Measurements from ENCODE around the gene INSYN2B. TPM values are rescaled to one million over a fixed set of nuclear protein-coding genes. Genes with fewer than 3 reads are reported as not detected.
"Not testable (repeated sequence)": the region's sequence is repeated elsewhere in the genome, so short reads cannot be mapped to it uniquely, and the experiment has no call there.

INSYN2B gene
- total and polyA plus RNA-seq, 2 donors = 0.05 to 0.26 TPM

DNA sequence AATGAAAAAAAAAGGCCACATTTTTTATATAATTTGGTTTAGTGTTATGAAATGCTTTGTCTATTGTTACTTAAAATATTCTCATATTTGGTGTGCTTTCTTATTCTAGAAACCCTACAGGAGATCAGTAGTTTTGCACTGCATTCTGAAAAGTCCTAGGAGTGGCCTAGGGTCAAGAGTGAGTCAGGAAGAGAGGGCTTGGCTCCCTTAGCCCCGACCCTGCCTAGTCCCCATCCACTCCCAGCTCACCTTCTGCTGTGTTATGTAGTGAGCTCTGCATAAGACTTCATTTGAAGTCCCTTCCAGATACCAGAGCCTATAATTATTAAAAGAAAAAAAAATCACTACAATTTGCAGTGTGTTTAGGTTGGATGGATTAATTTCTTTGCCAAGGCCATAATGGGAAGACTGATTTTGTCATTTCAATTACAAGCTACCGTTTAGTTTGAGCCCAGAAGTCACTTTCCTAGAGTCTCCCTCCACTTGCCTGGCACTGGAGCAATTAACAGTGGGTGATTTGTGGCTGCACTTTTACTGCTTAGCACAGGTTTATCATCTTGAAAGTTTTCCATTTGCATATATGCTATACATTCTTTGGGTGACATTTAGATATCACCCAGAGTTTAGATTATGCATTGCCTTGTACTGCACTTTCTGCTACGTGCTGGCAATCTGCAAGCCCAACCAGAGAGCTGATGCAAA lies 143.3 kb downstream of the INSYN2B start:
- Histone ChIP-seq H3K4me3 (ENCODE audit: low read depth, low read length) (no peak overlapping the region), H3K36me3 (ENCODE audit: insufficient read depth) (no peaks in the 10 kb centered on the region), H3K27ac (ENCODE audit: low read depth) (no peak overlapping the region), H3K4me1 (ENCODE audit: insufficient read depth) (no peaks in the 10 kb centered on the region)
- DNase-seq (ENCODE audit: extremely low spot score) = no peak
- 44% methylated on average over 3 of the region's 3 CpGs for WGBS

DNA sequence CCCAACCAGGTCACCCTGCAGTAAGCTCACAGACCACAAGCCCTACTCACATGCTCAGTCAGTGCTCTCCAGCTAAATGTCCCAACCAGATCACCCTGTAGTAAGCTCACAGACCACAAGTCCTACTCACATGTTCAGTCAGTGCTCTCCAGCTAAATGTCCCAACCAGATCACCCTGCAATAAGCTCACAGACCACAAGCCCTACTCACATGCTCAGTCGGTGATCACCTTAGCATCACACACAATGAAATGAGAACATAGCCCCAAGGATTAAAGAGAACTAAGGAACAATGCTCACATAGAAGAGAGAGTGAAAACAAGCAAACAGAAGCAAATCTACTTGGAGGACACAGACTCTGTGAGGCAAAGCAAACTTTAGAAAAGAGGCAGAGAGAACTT lies 145.8 kb downstream of the INSYN2B start:
- not testable (repeated sequence) for H3K4me3 ChIP-seq (ENCODE audit: low read depth, low read length); DNase-seq (ENCODE audit: extremely low spot score); H3K36me3 ChIP-seq (ENCODE audit: insufficient read depth); H3K4me1 ChIP-seq (ENCODE audit: insufficient read depth); H3K27ac ChIP-seq (ENCODE audit: low read depth)
- 85% methylated on average over 1 of the region's 1 CpG for WGBS

GRCh38 chr5:169833681-169834292 lies 146.5 kb downstream of the INSYN2B start:
- WGBS = 95% methylated on average over 2 of the region's 2 CpGs
- H3K4me3 ChIP-seq (ENCODE audit: low read depth, low read length); H3K36me3 ChIP-seq (ENCODE audit: insufficient read depth); DNase-seq (ENCODE audit: extremely low spot score); H3K4me1 ChIP-seq (ENCODE audit: insufficient read depth); H3K27ac ChIP-seq (ENCODE audit: low read depth): not testable (repeated sequence)

GRCh38 chr5:169832845-169833244 lies 147.4 kb downstream of the INSYN2B start:
- no peak for DNase-seq (ENCODE audit: extremely low spot score)
- Histone ChIP-seq H3K4me1 (ENCODE audit: insufficient read depth) (no peaks in the 10 kb centered on the region), H3K4me3 (ENCODE audit: low read depth, low read length) (no peak overlapping the region)

GRCh38 chr5:169832304-169832703 lies 148.0 kb downstream of the INSYN2B start:
- H3K4me3 ChIP-seq (ENCODE audit: low read depth, low read length) = no peak overlapping the region
- no peak overlapping the region for H3K27ac ChIP-seq (ENCODE audit: low read depth)
- H3K4me1 ChIP-seq (ENCODE audit: insufficient read depth) = no peaks in the 10 kb centered on the region
- H3K36me3 ChIP-seq (ENCODE audit: insufficient read depth) = no peaks in the 10 kb centered on the region
- 84% methylated on average over 3 of the region's 3 CpGs for WGBS
- no peak for DNase-seq (ENCODE audit: extremely low spot score)

More at GRCh38 chr5:169832845-169833244, 147.4 kb downstream of the INSYN2B start:
- Histone ChIP-seq H3K27ac (ENCODE audit: low read depth) (no peak overlapping the region), H3K36me3 (ENCODE audit: insufficient read depth) (no peaks in the 10 kb centered on the region)

DNA sequence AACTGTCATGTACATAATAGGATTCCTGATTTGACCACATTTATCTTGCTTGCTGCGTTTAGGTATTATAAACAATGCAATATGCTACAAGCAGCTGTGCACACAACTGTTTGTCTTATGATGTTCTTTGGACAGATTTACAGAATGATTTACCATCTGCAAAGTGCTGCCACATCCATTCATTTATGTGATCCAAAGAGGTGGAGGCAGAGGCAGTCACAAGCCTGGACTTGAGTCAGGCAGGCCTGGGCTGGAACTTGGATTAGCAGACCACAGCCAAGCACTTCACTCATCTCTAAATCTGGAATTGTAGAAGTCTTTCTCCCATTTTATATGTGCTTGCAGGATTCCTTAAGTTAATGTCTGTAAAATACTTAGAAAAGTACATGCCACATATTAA lies 149.0 kb downstream of the INSYN2B start:
- Histone ChIP-seq H3K4me3 (ENCODE audit: low read depth, low read length) (no peak overlapping the region), H3K27ac (ENCODE audit: low read depth) (no peak overlapping the region), H3K4me1 (ENCODE audit: insufficient read depth) (no peaks in the 10 kb centered on the region), H3K36me3 (ENCODE audit: insufficient read depth) (no peaks in the 10 kb centered on the region)
- DNase-seq (ENCODE audit: extremely low spot score) = no peak
- 24% methylated on average over 1 of the region's 1 CpG for WGBS

GRCh38 chr5:169828385-169828784 lies 151.9 kb downstream of the INSYN2B start:
- Histone ChIP-seq H3K4me1 (ENCODE audit: insufficient read depth) (no peaks in the 10 kb centered on the region), H3K36me3 (ENCODE audit: insufficient read depth) (no peaks in the 10 kb centered on the region), H3K4me3 (ENCODE audit: low read depth, low read length) (no peak overlapping the region), H3K27ac (ENCODE audit: low read depth) (no peak overlapping the region)
- DNase-seq (ENCODE audit: extremely low spot score) = no peak
- 86% methylated on average over 4 of the region's 4 CpGs for WGBS

GRCh38 chr5:169827769-169828168 lies 152.5 kb downstream of the INSYN2B start:
- Histone ChIP-seq H3K27ac (ENCODE audit: low read depth) (no peak overlapping the region), H3K4me1 (ENCODE audit: insufficient read depth) (no peaks in the 10 kb centered on the region), H3K36me3 (ENCODE audit: insufficient read depth) (no peaks in the 10 kb centered on the region), H3K4me3 (ENCODE audit: low read depth, low read length) (no peak overlapping the region)
- 71% methylated on average over 3 of the region's 3 CpGs for WGBS
- DNase-seq (ENCODE audit: extremely low spot score) = no peak

DNA sequence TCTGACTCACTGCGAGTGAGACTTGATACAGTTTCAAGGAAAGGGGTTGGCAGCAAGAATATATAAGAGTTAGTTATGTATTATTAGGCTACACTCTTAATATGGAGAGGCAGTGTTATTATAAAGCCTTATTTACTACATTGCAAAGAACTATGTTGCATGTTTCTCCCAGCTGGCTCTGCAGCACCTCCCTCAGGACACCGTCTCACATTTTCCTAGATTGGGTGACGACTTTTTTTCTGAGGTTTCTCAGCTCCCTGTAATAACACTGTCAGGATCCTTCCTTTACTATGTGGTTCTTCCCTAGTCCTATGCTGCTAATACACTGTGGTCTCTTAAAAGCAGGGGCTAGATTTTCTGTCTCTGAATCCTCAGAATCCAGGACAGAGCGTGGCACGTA lies 153.7 kb downstream of the INSYN2B start:
- H3K27ac ChIP-seq (ENCODE audit: low read depth) = no peak overlapping the region
- 62% methylated on average over 5 of the region's 5 CpGs for WGBS
- H3K36me3 ChIP-seq (ENCODE audit: insufficient read depth) = no peaks in the 10 kb centered on the region
- H3K4me1 ChIP-seq (ENCODE audit: insufficient read depth) = no peaks in the 10 kb centered on the region
- DNase-seq (ENCODE audit: extremely low spot score) = no peak
- no peak overlapping the region for H3K4me3 ChIP-seq (ENCODE audit: low read depth, low read length)

DNA sequence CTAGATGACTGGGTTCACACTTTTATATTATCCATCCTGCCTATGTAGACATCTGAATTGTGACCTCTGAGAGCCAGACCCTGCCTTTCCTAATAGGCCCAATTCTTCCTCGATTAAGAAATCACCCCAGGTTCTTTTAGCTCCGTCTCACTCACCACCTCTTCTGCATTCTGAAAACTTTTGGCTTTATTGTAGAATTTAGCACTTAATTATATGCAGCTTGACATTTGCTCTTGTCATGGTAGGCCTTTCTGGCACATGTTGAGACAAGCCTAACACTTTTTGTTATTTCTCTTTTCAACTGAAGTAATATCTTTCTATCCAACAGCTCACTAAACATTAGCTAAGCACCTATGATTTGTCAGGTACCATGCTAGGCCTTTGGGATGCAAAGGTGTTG lies 163.3 kb downstream of the INSYN2B start:
- H3K27ac ChIP-seq (ENCODE audit: low read depth) = no peak overlapping the region
- 95% methylated on average over 2 of the region's 2 CpGs for WGBS
- DNase-seq (ENCODE audit: extremely low spot score) = no peak
- H3K4me1 ChIP-seq (ENCODE audit: insufficient read depth) = no peaks in the 10 kb centered on the region
- no peaks in the 10 kb centered on the region for H3K36me3 ChIP-seq (ENCODE audit: insufficient read depth)
- no peak overlapping the region for H3K4me3 ChIP-seq (ENCODE audit: low read depth, low read length)

DNA sequence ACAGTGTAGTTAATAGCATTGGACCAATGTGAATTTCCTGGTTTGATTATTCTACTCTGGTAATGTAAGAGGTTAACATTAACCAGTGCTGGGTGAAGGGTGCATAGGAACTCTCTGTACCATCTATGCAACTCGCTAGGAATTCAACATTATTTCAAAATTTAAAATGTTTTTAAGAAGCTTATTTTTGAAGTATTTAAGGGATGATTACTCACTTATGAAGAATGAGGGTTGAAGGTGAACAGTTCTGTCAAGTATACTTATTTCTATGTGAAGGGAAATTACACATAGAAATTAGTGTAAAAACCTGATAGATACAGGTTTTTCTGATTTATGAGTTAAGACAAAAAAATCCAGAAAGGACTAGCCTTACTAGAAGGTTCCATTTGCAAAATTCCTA lies 165.8 kb downstream of the INSYN2B start:
- DNase-seq (ENCODE audit: extremely low spot score) = no peak
- WGBS = 90% methylated on average over 1 of the region's 1 CpG
- H3K4me1 ChIP-seq (ENCODE audit: insufficient read depth) = no peaks in the 10 kb centered on the region

More for the DNA sequence above, 165.8 kb downstream of the INSYN2B start:
- Histone ChIP-seq H3K4me3 (ENCODE audit: low read depth, low read length) (no peak overlapping the region), H3K27ac (ENCODE audit: low read depth) (no peak overlapping the region), H3K36me3 (ENCODE audit: insufficient read depth) (no peaks in the 10 kb centered on the region)

Small RNAs within 50 kb of the gene (small RNA-seq; reads per million reads assigned to genes)
- gene MIR378E = not detected

Other genes with a start within 250 kb of the INSYN2B start
- gene FOXI1, start 125.4 kb upstream of the INSYN2B start, total RNA-seq = not detected
- not detected for gene FOXI1, start 125.4 kb upstream of the INSYN2B start, polyA plus RNA-seq

Measured in urinary bladder (tissue), 4 donors.